Uterus (tissue), 2 donors: Measurements from ENCODE around the gene FZD10.

Source experiments
- CTCF ChIP-seq, 4 experiments: fragments of 200-600 bp in 2 of 4; fragments of 450-650 bp in 2 of 4; sonication (generic) in 2 of 4; IDR thresholded peaks; one replicate each; pipeline ENCODE4 v1.5.1; 2016 to 2019; ENCODE audit warnings: antibody characterized with exemption in 4 of 4, mild to moderate bottlenecking in 2 of 4, moderate library complexity in 1 of 4
- POLR2A ChIP-seq, 2 donors: fragments of 450-650 bp; IDR thresholded peaks; one replicate each; pipeline ENCODE4 v1.6.1; 2016; ENCODE audit warnings: antibody characterized with exemption in 2 of 2, mild to moderate bottlenecking in 1 of 2, moderate library complexity in 1 of 2

GRCh38 chr12:130147875-130148596, 14.2 kb upstream of the FZD10 start:
- TF ChIP-seq CTCF (IDR thresholded peaks at IDR 0.05), result no peak
- TF ChIP-seq POLR2A (IDR thresholded peaks at IDR 0.05), result no peak
